ENCODE results near the gene PTGDS. TPM values are rescaled to one million over a fixed set of nuclear protein-coding genes. Genes with fewer than 3 reads are reported as not detected.

Gene PTGDS
- total RNA-seq, 1 experiment from 2014 or later = 3.6 TPM

- Histone ChIP-seq H3T11ph (ENCODE audit: low read length) (no peak overlapping the region), H3K18ac (ENCODE audit: insufficient read length, low read depth, low read length) (no peak overlapping the region), H4K20me1 (ENCODE audit: control insufficient read depth, insufficient read depth, insufficient read length) (peaks cover 2% of the 10 kb centered on the region), H2AFZ (ENCODE audit: low read length) (no peak overlapping the region), H4K5ac (ENCODE audit: insufficient read length, low read depth, low read length) (no peak overlapping the region), H2AK5ac (ENCODE audit: insufficient read length, low read length) (no peak overlapping the region), H3K4me2 (ENCODE audit: insufficient read depth, insufficient read length, low read length) (no peak overlapping the region), H3K4me1 (ENCODE audit: insufficient read depth, low read length) (no peaks in the 10 kb centered on the region), H3K56ac (ENCODE audit: insufficient read length, low read depth, low read length) (no peak overlapping the region), H3K79me2 (ENCODE audit: insufficient read depth, low read length) (no peaks in the 10 kb centered on the region), H2BK20ac (ENCODE audit: low read depth, low read length, poor library complexity, severe bottlenecking) (no peak overlapping the region), H2BK5ac (ENCODE audit: insufficient read length, low read length) (no peak overlapping the region), H3K9me3 (ENCODE audit: control insufficient read depth, low read depth, low read length) (no peaks in the 10 kb centered on the region), H3K79me1 (ENCODE audit: insufficient read depth, low read depth, low read length, poor library complexity, severe bottlenecking) (no peaks in the 10 kb centered on the region), H3K27me3 (ENCODE audit: insufficient read depth, low read length) (no peaks in the 10 kb centered on the region), H4K8ac (replicated peaks; ENCODE audit: insufficient read length, low read depth, low read length) (no peak overlapping the region), H3K27ac (ENCODE audit: insufficient read length, low read depth, low read length) (no peak overlapping the region), H4K91ac (ENCODE audit: insufficient read length, low read depth, low read length) (no peak overlapping the region), H3K9ac (ENCODE audit: extremely low read depth, insufficient read length, low read length) (no peak overlapping the region), H2BK12ac (ENCODE audit: insufficient read length, low read depth, low read length) (no peak overlapping the region), H3K23me2 (ENCODE audit: insufficient read length, low read depth, low read length, poor library complexity, severe bottlenecking) (no peaks in the 10 kb centered on the region), H2BK15ac (ENCODE audit: low read depth, low read length) (no peak overlapping the region), H2BK120ac (ENCODE audit: low read depth, low read length, poor library complexity, severe bottlenecking) (no peak overlapping the region), H3K14ac (ENCODE audit: insufficient read depth, low read length) (no peak overlapping the region; the same call in 1 of the 2 replicates), H3K4ac (ENCODE audit: low read depth, low read length) (no peak overlapping the region), H3K23ac (ENCODE audit: insufficient read length, low read depth, low read length) (no peak overlapping the region)
- TF ChIP-seq CTCF (conservative IDR thresholded peaks at IDR 0.05) = no peak
- H3K4me1 Mint-ChIP-seq = no peaks in the 10 kb centered on the region; a peak in 1 of 4 replicates
- no CpG with 5 or more reads among the region's 16 CpGs for WGBS (ENCODE audit: extremely low coverage, insufficient read length, low lambda C conversion rate)
- no peaks in the 10 kb centered on the region; the same call in 1 of the 2 replicates for H3K27me3 Mint-ChIP-seq (ENCODE audit: low read depth)
- H3K9me3 Mint-ChIP-seq = no peaks in the 10 kb centered on the region
- no peak overlapping the region for H3K27ac Mint-ChIP-seq
- peaks cover 4 to 13% (median 6%) of the 10 kb centered on the region in 3 experiments; a peak in 5 of 7 replicates for H3K36me3 Mint-ChIP-seq (ENCODE audit: insufficient read depth in 1 of 3, low read depth in 3 of 3)
- no peak for DNase-seq
- no peak overlapping the region for H3K4me3 Mint-ChIP-seq
Observed at GRCh38 chr9:137016436-137016835, 39.1 kb downstream of the PTGDS start.
